Measurements from ENCODE around the gene IL1RAP. TPM values are rescaled to one million over a fixed set of nuclear protein-coding genes. Genes with fewer than 3 reads are reported as not detected.

IL1RAP gene
- total and polyA plus RNA-seq, 8 donors, result 0.76 to 54.8 (median 6.3) TPM; not detected in 2

- 82 to 89% (median 88%) methylated on average over 3 of the region's 3 CpGs for WGBS, 5 donors
- Histone ChIP-seq H3K4me1 (peaks cover 0 to 15% (median 0%) of the 10 kb centered on the region in 4 donors), H3K9me3 (no peaks in the 10 kb centered on the region), H3K36me3 (no peaks in the 10 kb centered on the region), H3K4me3 (no peak overlapping the region), H3K27me3 (no peaks in the 10 kb centered on the region), H3K27ac (no peak overlapping the region)
- no peak for TF ChIP-seq POLR2A (IDR thresholded peaks at IDR 0.05)
- TF ChIP-seq, protein P1, sequence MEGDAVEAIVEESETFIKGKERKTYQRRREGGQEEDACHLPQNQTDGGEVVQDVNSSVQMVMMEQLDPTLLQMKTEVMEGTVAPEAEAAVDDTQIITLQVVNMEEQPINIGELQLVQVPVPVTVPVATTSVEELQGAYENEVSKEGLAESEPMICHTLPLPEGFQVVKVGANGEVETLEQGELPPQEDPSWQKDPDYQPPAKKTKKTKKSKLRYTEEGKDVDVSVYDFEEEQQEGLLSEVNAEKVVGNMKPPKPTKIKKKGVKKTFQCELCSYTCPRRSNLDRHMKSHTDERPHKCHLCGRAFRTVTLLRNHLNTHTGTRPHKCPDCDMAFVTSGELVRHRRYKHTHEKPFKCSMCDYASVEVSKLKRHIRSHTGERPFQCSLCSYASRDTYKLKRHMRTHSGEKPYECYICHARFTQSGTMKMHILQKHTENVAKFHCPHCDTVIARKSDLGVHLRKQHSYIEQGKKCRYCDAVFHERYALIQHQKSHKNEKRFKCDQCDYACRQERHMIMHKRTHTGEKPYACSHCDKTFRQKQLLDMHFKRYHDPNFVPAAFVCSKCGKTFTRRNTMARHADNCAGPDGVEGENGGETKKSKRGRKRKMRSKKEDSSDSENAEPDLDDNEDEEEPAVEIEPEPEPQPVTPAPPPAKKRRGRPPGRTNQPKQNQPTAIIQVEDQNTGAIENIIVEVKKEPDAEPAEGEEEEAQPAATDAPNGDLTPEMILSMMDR (IDR thresholded peaks at IDR 0.05), result no peak
- intact Hi-C loops (cut with DNase I; ENCODE audit: low total_unique reads), result no loop called here
- no peak for DNase-seq
Observed at GRCh38 chr3:190521998-190522397, 8.1 kb downstream of the IL1RAP start.

GRCh38 chr3:190522621-190523222 lies 8.8 kb downstream of the IL1RAP start:
- Histone ChIP-seq H3K4me1 (peaks cover 0 to 7% (median 0%) of the 10 kb centered on the region in 4 donors), H3K27ac (no peak overlapping the region), H3K4me3 (no peak overlapping the region), H3K27me3 (no peaks in the 10 kb centered on the region), H3K36me3 (no peaks in the 10 kb centered on the region), H3K9me3 (no peaks in the 10 kb centered on the region)
- TF ChIP-seq EP300 (IDR thresholded peaks at IDR 0.05) (no peak), POLR2A (IDR thresholded peaks at IDR 0.05) (no peak), POLR2AphosphoS5 (IDR thresholded peaks at IDR 0.05) (no peak)
- TF ChIP-seq, protein P1 (IDR thresholded peaks at IDR 0.05), result no peak
- no peak for DNase-seq
- intact Hi-C loops (cut with DNase I; ENCODE audit: low total_unique reads), result no loop called here

GRCh38 chr3:190524942-190525341 lies 11.1 kb downstream of the IL1RAP start:
- Histone ChIP-seq H3K9me3 (no peaks in the 10 kb centered on the region), H3K4me3 (no peak overlapping the region), H3K27me3 (no peaks in the 10 kb centered on the region), H3K36me3 (no peaks in the 10 kb centered on the region), H3K4me1 (peaks cover 0 to 4% (median 0%) of the 10 kb centered on the region in 4 donors), H3K27ac (no peak overlapping the region)
- DNase-seq, result no peak
- intact Hi-C loops (cut with DNase I; ENCODE audit: low total_unique reads), result no loop called here
- TF ChIP-seq POLR2A (IDR thresholded peaks at IDR 0.05) (no peak), POLR2AphosphoS5 (IDR thresholded peaks at IDR 0.05) (no peak), EP300 (IDR thresholded peaks at IDR 0.05) (no peak)
- TF ChIP-seq, protein P1 (IDR thresholded peaks at IDR 0.05), result no peak
- WGBS, 5 donors, result 94 to 97% (median 96%) methylated on average over 1 of the region's 1 CpG

DNA sequence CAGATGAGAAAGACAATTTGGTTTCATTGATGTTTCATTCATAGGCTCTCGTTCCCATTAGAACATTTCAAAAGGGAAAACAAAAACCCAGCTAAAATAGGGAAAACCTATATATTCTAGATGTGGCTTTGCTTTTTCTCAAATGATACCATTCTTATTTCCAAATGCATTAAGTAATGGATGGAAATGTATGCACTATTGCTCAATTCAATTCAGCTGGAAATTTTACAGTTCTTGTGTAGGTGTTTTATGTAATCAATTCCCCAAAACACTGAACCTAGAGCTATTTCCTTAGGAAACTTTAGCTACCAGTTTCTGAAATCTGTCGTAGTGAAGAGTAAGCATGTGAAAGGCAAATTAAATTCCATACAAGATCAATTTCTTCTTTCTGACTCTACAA lies 11.7 kb downstream of the IL1RAP start:
- WGBS, 5 donors, result 89 to 96% (median 92%) methylated on average over 2 of the region's 2 CpGs
- TF ChIP-seq POLR2AphosphoS5 (IDR thresholded peaks at IDR 0.05), result no peak
- no peak for TF ChIP-seq EP300 (IDR thresholded peaks at IDR 0.05)
- no peak for TF ChIP-seq POLR2A (IDR thresholded peaks at IDR 0.05)
- TF ChIP-seq, protein P1 (IDR thresholded peaks at IDR 0.05), result no peak
- intact Hi-C loops (cut with DNase I; ENCODE audit: low total_unique reads), result no loop called here

More for the DNA sequence above, 11.7 kb downstream of the IL1RAP start:
- no peak overlapping the region for H3K27ac ChIP-seq
- no peaks in the 10 kb centered on the region for H3K36me3 ChIP-seq
- H3K9me3 ChIP-seq, result no peaks in the 10 kb centered on the region
- DNase-seq, result no peak
- H3K27me3 ChIP-seq, result no peaks in the 10 kb centered on the region
- H3K4me1 ChIP-seq, result peaks cover 0 to 4% (median 0%) of the 10 kb centered on the region in 4 donors
- H3K4me3 ChIP-seq, result no peak overlapping the region
